Heart left ventricle (tissue), 16 donors: ENCODE measurements around the gene SLCO3A1. TPM values are rescaled to one million over a fixed set of nuclear protein-coding genes. Genes with fewer than 3 reads are reported as not detected.
A peak's percentile ranks its signal among the peaks of the same experiment; 100 is the strongest.

ENCODE experiments used
- ATAC-seq, 4 donors: fragments of 200-7000 bp; cut with Tn5 transposase; one replicate each; pipeline ENCODE4 v1.9.1; 2020 to 2022; ENCODE audit warnings: moderate library complexity in 4 of 4, mild to moderate bottlenecking in 3 of 4, moderate number of reproducible peaks in 1 of 4
- DNase-seq, 5 donors: peaks; one replicate each; pipeline ENCODE4 v3.0.0-alpha.2; 2020
- H3K27ac ChIP-seq, 12 donors: fragments of 200-600 bp; sonication (generic) in 4 of 12; one replicate each; pipeline versions ENCODE4 v1.5.0 to v1.8.0; 2016 to 2022; ENCODE audit warnings: mild to moderate bottlenecking in 2 of 12
- H3K27me3 ChIP-seq, 9 donors: fragments of 200-600 bp; sonication (generic) in 2 of 9; one replicate each; pipeline versions ENCODE4 v1.5.1 to v1.8.0; 2016 to 2022; ENCODE audit warnings: mild to moderate bottlenecking in 3 of 9
- H3K36me3 ChIP-seq, 9 donors: fragments of 200-600 bp; sonication (generic) in 2 of 9; one replicate each; pipeline versions ENCODE4 v1.5.0 to v1.8.0; 2018 to 2022; ENCODE audit warnings: mild to moderate bottlenecking in 2 of 9
- H3K4me1 ChIP-seq, 12 donors: fragments of 200-600 bp; sonication (generic) in 4 of 12; one replicate each; pipeline versions ENCODE4 v1.5.0 to v1.8.0; 2016 to 2022; ENCODE audit warnings: mild to moderate bottlenecking in 3 of 12
- H3K4me3 ChIP-seq, 12 donors: fragments of 200-600 bp; sonication (generic) in 4 of 12; one replicate each; pipeline versions ENCODE4 v1.5.0 to v1.8.0; 2017 to 2022; ENCODE audit warnings: mild to moderate bottlenecking in 9 of 12, moderate library complexity in 4 of 12
- H3K9me3 ChIP-seq, 12 donors: fragments of 200-600 bp; sonication (generic) in 4 of 12; one replicate each; pipeline versions ENCODE4 v1.5.0 to v1.8.0; 2016 to 2022; ENCODE audit warnings: mild to moderate bottlenecking in 1 of 12
- POLR2A ChIP-seq, 2 donors: fragments of 450-650 bp; IDR thresholded peaks; one replicate each; pipeline ENCODE4 v1.6.1; 2017; ENCODE audit warnings: antibody characterized with exemption in 2 of 2, mild to moderate bottlenecking in 2 of 2, moderate library complexity in 2 of 2
- WGBS, 4 donors: extraction: QIAGEN DNeasy Blood & Tissue Kit in 2 of 4; methylation state at CpG; one replicate each; pipeline versions ENCODE4 v1.1.5 to v1.1.7; 2013 to 2018; 5-methylcytosine and 5-hydroxymethylcytosine counted together
- intact Hi-C, 10 donors: fragments of 100-400 bp; cut with DNase I; formaldehyde crosslinking; loops; one replicate each; pipeline versions ENCODE4 v1.11.1 to v1.14.2; 2022
- polyA plus RNA-seq, 2 donors: library from polyadenylated mRNA; stranded (reverse); fragments of 200-250 nt; gene quantifications; one replicate each; pipeline ENCODE4 v1.2.3, GENCODE V29; 2013
- total RNA-seq, 9 donors: library from RNA; depleted of rRNA in 2 of 9; stranded (reverse); fragments of >200 nt in 2 of 9; fragmentation: NEBNext Ultra II Directional in 3 of 9; extraction: Animal tissue kit (Norgen Biotek cat#: 25700) in 3 of 9; gene quantifications; one replicate each; pipeline versions ENCODE4 v1.1.0 to v1.2.4, GENCODE V29; 2016 to 2023
- TF ChIP-seq, protein P1 (sequence below), 12 donors: fragments of 200-600 bp; sonication (generic) in 4 of 12; IDR thresholded peaks; one replicate each; pipeline versions ENCODE4 v1.5.0 to v1.8.0; 2018 to 2022; ENCODE audit warnings: antibody characterized with exemption in 12 of 12, mild to moderate bottlenecking in 5 of 12
- donor health status: ischemic (EF 13 %, LVEDD 7.1; RV severe dilation, severe dysfunction).
- donor health status: healthy with polysubstance abuse.
- donor health status: DM: no; HTN: yes; CAD: no.
- donor health status: DM: no; HTN: no; CAD: no.
- donor health status: ischemic (EF 25% LVEDD 6.9; RV normal size, moderate dysfunction).
- donor health status: ischemic (EF 25% LVEDD 5.7; RV mildly dilated, moderate dysfunction).
- donor health status: healthy.
- donor health status: DM: yes; HTN: yes; CAD: no.
- donor health status: ischemic (EF 35%, LVEDD 5.7; RV mildly dilated, moderate dysfunction).
- donor health status: nonischemic (EF 11% LVEDD 7.7; RV severe dilation, severe dysfunction).
- donor health status: DM: yes; HTN: yes; CAD: no.
- donor health status: PGD.
- donor health status: ischemic (EF 29% LVEDD 5.4; RV normal size, mild dysfunction).
- donor health status: nonischemic (EF 23%, LVEDD 6.1; RV moderate dilation, normal function).

SLCO3A1 gene
- total and polyA plus RNA-seq, 11 donors, result 26.3 to 64.2 (median 50.2) TPM

- intact Hi-C loops, result loop anchor here (2.0 to 10.0 kb wide), 12 partner anchors 51 to 773 kb away; partner anchors contain the start of gene SLCO3A1 (in 8 of the 10)
- Histone ChIP-seq H3K27ac (no peak overlapping the region), H3K4me1 (peaks cover 4 to 74% (median 60%) of the 10 kb centered on the region in 12 donors), H3K4me3 (no peak overlapping the region), H3K9me3 (no peaks in the 10 kb centered on the region), H3K36me3 (no peaks in the 10 kb centered on the region), H3K27me3 (no peaks in the 10 kb centered on the region)
- WGBS, 4 donors, result 61 to 74% (median 68%) methylated on average over 7 of the region's 7 CpGs
- TF ChIP-seq POLR2A (IDR thresholded peaks at IDR 0.05), result no peak
- TF ChIP-seq, protein P1, sequence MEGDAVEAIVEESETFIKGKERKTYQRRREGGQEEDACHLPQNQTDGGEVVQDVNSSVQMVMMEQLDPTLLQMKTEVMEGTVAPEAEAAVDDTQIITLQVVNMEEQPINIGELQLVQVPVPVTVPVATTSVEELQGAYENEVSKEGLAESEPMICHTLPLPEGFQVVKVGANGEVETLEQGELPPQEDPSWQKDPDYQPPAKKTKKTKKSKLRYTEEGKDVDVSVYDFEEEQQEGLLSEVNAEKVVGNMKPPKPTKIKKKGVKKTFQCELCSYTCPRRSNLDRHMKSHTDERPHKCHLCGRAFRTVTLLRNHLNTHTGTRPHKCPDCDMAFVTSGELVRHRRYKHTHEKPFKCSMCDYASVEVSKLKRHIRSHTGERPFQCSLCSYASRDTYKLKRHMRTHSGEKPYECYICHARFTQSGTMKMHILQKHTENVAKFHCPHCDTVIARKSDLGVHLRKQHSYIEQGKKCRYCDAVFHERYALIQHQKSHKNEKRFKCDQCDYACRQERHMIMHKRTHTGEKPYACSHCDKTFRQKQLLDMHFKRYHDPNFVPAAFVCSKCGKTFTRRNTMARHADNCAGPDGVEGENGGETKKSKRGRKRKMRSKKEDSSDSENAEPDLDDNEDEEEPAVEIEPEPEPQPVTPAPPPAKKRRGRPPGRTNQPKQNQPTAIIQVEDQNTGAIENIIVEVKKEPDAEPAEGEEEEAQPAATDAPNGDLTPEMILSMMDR (IDR thresholded peaks at IDR 0.05), result no peak
- ATAC-seq (no peak), DNase-seq (no peak)
Measured at GRCh38 chr15:92075764-92076163, 222.3 kb downstream of the SLCO3A1 start.

- no peak for DNase-seq
- H3K9me3 ChIP-seq, result no peaks in the 10 kb centered on the region
- WGBS, 4 donors, result 52 to 62% (median 59%) methylated on average over 8 of the region's 8 CpGs
- H3K27ac ChIP-seq, result no peak overlapping the region
- peak in 3 of 4 donors; percentile 21 to 34 (median 24) for ATAC-seq
- H3K36me3 ChIP-seq, result no peaks in the 10 kb centered on the region
- TF ChIP-seq, protein P1 (IDR thresholded peaks at IDR 0.05), result no peak
- TF ChIP-seq POLR2A (IDR thresholded peaks at IDR 0.05), result no peak
- intact Hi-C loops, result loop anchor here (2.0 to 10.0 kb wide), 12 partner anchors 52 to 774 kb away; partner anchors contain the start of gene SLCO3A1 (in 8 of the 10)
- peaks cover 4 to 69% (median 54%) of the 10 kb centered on the region in 12 donors for H3K4me1 ChIP-seq
- no peaks in the 10 kb centered on the region for H3K27me3 ChIP-seq
- H3K4me3 ChIP-seq, result no peak overlapping the region
Measured at GRCh38 chr15:92076541-92076940, 223.0 kb downstream of the SLCO3A1 start.

- Histone ChIP-seq H3K4me1 (peaks cover 8 to 71% (median 57%) of the 10 kb centered on the region in 12 donors), H3K4me3 (no peak overlapping the region), H3K9me3 (no peaks in the 10 kb centered on the region), H3K27ac (peak overlapping the region in 1 of 12 donors; percentile 10), H3K36me3 (no peaks in the 10 kb centered on the region), H3K27me3 (no peaks in the 10 kb centered on the region)
- TF ChIP-seq, protein P1 (IDR thresholded peaks at IDR 0.05), result peak; percentile 61 to 89 (median 82)
- no peak for TF ChIP-seq POLR2A (IDR thresholded peaks at IDR 0.05)
- WGBS, 4 donors, result 55 to 60% (median 57%) methylated on average over 13 of the region's 13 CpGs
- DNase-seq (peak; percentile 72 to 83 (median 81)), ATAC-seq (peak; percentile 63 to 82 (median 80))
- intact Hi-C loops, result loop anchor here (1.0 to 10.0 kb wide), 13 partner anchors 53 to 775 kb away; partner anchors contain the start of gene SLCO3A1 (in 9 of the 10)
Measured at GRCh38 chr15:92077353-92078085, 224.0 kb downstream of the SLCO3A1 start.

DNA sequence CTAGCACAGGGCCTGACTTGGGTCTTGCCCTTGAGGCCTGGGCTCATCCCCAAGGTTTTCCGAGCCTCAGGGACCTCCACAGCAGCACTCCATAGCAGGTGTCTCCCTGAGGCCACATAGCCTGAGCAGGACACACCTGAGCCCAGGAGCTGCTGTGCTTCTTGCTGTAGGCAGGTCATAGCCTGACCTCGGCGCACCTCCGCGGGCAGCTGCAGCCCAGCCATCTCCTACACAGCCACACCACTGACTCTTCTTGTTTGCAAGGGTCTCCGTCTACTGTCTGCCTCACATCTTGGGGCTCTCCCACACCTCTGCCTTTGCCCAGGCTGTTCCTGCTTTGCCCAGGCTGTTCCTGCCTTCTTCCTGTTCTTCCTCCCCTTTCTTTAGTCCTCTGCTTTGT, 224.8 kb downstream of the SLCO3A1 start:
- Histone ChIP-seq H3K27ac (no peak overlapping the region), H3K36me3 (no peaks in the 10 kb centered on the region), H3K4me1 (peaks cover 8 to 70% (median 57%) of the 10 kb centered on the region in 12 donors), H3K4me3 (no peak overlapping the region), H3K27me3 (no peaks in the 10 kb centered on the region), H3K9me3 (no peaks in the 10 kb centered on the region)
- no peak for ATAC-seq
- 92 to 98% (median 96%) methylated on average over 6 of the region's 6 CpGs for WGBS, 4 donors
- DNase-seq, result no peak
- intact Hi-C loops, result loop anchor here in 9 of 10 donors (5.0 to 10.0 kb wide), 9 partner anchors 53 to 776 kb away; partner anchors contain the start of gene SLCO3A1 (in 4 of the 9)
- TF ChIP-seq, protein P1 (IDR thresholded peaks at IDR 0.05), result no peak
- TF ChIP-seq POLR2A (IDR thresholded peaks at IDR 0.05), result no peak
